DMS53 treated with DMSO at 0.1 percent for 48 hours (cell line): ENCODE results near the gene KLK6.
A peak's percentile ranks its signal among the peaks of the same experiment; 100 is the strongest.

Experiments used
- DNase-seq: peaks from one replicate; lab custom pipeline; 2025; ENCODE audit not compliant: unreplicated experiment; lab: John Stamatoyannopoulos, UW

KLK6 gene

GRCh38 chr19:50959731-50960500 lies 9.5 kb downstream of the KLK6 start:
- no peak for DNase-seq

DNA sequence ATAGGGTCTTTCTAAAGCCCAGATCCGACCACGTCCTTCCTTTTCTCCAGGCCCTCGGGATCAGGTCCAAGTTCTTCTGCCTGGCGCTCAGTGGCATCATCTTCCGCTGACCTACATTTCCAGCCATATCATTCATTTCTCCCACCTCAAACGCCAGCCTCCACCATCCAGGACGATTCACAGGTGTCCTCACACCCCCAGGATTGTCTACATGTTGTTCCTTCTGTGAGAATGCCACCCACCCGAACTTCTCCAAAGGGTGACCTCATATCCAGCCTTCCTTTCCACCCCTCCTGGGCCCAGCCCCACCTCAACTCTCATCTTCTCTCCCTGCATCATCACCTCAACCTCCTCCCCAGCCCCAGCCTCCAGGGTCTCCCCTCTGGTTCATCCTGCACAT lies 11.8 kb downstream of the KLK6 start:
- no peak for DNase-seq

GRCh38 chr19:50952910-50953309 lies 16.5 kb downstream of the KLK6 start, which contains the start of gene KLK5:
KLK5 (minus strand) TSS chr19:50953038; CDS start chr19:50952657, 381 bp downstream.
- DNase-seq: no peak

DNA sequence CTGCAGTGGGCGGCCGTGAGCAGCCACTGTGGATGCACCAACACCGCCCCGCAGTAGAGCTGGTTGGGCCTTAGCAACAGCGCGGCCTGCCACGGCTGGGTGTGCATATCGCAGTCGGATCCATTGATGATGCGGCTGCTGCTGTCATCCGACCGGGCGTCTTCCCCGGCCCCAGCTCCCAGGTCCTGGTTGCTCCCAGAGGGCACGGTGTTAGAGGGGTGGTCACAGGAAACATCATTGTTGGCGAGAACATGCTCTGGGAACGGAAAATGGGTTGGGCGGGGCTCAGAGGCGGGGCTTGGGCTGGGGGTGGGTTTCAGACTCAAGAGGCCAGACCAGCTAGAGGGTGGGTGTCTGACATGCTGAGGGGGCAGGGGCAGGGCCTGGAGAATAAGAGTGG lies 19.5 kb downstream of the KLK6 start:
- no peak for DNase-seq

GRCh38 chr19:50947123-50947522 lies 22.3 kb downstream of the KLK6 start:
- no peak for DNase-seq

DNA sequence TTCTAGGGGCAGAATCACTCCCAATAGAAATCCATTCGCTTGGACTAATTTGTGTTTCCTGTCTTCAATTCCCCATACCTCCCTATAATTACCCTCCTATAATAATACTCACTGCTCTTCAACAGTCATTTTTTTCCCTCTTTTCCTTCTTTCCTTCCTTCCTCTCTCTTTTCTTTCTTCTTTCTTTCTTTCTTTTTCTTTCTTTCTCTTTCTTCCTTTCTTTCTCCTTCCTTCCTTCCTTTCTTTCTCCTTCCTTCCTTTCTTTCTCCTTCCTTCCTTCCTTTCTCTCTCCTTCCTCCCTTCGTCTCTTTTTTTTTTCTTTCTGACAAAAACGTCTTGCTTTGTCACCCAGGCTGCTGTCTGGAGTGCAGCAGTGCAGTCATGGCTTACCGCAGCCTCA lies 24.6 kb downstream of the KLK6 start:
- DNase-seq: no peak

- no peak for DNase-seq
Observed at GRCh38 chr19:50943074-50943828, 26.1 kb downstream of the KLK6 start.

GRCh38 chr19:50939596-50939995 lies 29.8 kb downstream of the KLK6 start:
- DNase-seq: no peak

- DNase-seq: no peak
Observed at GRCh38 chr19:50933640-50934039, 35.8 kb downstream of the KLK6 start.

DNA sequence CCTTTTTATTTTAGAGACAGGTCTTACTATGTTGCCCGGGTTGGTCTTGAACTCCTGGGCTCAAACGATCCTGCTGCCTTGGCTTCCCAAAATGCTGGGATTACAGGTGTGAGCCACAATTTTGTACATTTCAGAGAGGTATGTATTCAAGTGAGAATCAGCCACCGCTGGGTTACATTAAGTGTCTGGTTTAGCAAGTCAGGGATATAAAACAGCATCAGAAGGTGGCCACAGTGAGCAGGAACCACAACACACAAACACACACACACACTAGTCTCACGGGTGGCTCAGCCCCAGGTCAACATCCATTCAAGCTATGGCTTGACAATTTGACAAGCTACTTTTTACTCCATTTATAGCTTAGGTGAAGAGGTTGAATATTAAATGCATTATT lies 36.7 kb downstream of the KLK6 start:
- DNase-seq: no peak

GRCh38 chr19:50932018-50932689 lies 37.2 kb downstream of the KLK6 start:
- no peak for DNase-seq

- DNase-seq: no peak
Observed at GRCh38 chr19:50931023-50931422, 38.4 kb downstream of the KLK6 start.

- DNase-seq: no peak
Observed at GRCh38 chr19:50928831-50929230, 40.6 kb downstream of the KLK6 start.

DNA sequence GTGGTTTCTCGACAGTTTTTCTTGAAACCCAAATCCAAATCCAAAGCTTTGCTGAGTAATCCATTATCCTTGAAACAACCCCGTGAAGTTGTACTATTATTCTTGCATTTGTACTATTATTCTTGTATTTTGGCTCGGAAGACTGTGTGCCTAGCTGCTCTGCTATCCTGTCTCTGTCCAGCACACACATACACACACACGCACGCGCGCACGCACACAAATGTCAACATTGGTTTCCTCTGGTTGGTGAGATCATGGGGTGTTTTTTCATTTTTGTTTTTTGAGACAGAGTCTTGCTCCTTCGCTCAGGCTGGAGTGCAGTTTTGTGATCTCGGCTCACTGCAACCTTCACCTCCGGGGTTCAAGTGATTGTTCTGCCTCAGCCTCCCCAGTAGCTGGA lies 43.2 kb downstream of the KLK6 start:
- no peak for DNase-seq

- DNase-seq: no peak
Observed at GRCh38 chr19:50925734-50926133, 43.7 kb downstream of the KLK6 start.

DNA sequence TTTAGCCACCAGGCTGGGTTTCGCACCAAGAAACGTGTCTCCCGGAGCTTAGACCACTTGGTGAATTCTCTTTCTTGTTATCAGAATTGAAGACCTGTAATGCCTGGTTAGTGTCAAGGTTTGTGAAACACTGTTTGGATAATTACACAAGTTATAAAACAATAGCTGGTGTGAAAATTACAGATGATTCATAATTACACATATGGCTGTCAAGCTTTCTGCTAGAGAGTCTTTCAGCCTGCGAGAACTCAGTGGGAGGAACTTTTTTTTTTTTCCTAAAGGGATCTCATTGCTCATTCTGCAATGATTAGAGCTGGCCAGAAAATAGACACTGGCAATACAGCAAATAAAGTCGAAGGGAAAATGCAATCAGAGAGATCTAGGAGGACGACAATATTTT lies 44.8 kb downstream of the KLK6 start:
- DNase-seq: no peak

DNA sequence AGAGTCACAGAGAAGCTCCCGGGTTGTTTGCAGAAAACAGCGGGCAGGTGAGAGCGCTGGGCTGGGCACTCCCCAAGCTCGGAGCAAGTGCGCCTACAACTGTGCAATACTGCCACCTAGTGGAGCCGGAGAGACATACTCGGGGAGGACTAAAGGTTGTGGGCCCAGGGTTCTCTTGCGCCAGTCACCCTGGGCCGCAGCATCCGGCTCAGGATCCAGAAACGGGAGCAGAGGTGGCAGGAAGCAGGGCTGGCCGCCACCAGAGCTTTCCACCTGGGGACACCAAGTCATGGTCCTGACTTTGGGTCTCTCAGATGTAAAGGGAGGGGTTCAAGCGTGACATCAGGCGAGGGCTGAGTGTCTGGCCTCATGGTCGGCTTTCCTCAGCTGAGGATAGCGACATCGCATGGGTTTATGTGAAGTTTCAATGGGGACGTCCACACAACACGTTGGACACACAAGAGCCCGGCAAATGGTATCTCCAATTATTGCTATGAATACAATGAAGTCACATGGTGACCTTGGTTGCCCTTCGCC lies 47.0 kb downstream of the KLK6 start:
- peak; percentile 87 for DNase-seq

DNA sequence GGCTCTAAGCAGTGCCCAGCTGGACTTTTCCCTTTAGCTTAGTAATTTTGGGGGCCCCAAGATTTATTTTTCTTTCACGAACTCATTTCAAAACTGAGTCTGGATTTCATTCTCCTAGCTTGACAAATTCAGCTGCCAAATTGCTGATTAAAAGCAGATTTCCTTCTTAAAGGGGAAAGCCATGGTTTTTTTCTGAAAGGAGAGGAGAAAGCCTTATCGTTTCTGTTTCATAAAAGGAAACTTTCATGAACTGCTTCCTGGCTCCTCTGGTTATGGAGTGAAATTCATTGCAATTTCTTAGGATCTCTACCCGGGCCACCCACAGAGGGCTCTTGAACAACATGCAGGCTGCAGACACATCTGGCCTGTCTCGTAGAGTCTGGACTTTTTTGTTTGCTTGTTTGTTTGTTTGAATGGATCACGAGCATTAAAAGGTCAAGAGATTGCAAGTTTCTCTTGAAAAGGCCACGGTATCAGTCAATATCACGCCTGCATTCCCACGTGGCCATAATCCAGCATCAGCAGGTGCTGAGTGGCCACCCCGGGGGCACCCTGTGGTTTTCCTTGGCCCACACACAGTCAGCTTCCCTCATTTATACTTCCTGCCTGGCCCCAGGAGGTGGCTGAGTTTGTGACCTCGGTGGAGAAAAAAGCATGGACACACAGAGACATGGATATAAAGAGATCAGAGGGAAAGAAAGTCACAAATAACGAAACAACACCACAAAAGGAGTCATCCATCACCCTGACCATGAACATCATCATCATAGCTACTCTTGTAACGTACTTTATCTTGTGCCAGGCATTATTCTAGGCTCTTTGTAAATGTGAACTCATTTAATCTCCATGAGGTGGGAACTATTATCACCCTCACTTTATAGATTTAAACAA lies 47.7 kb downstream of the KLK6 start:
- DNase-seq: no peak

DNA sequence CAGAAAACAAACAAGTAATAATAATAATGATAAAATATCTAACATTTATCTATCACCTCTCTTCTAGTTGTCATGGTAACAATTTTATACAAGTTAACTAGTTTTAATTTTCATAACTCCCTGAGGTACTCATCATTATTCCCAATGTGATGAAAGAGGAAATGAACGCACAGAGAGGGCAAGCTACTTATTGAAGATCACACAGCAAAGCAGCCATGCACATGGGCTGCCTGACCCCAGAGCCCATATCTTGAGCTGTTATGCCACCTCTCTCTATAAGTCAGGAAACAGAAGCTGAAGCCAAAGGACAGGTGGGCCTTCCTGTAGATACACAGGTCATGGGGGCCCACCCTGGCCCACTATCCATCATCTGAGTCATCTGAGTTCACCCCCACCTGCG lies 53.3 kb downstream of the KLK6 start:
- no peak for DNase-seq
